AG09309 (cell line): ENCODE data around the gene ITSN2.

Source experiments
- DNase-seq: peaks from one replicate; pipeline ENCODE4 v3.0.0-alpha.2; 2010; ENCODE audit warnings: low read depth
- H3K4me3 ChIP-seq: 2 replicates; pipeline ENCODE4 v1.5.1; 2011; ENCODE audit warnings: mild to moderate bottlenecking, low read depth, low read length, moderate library complexity; ENCODE audit not compliant: control insufficient read depth
- TF ChIP-seq, protein P1 (sequence below): IDR thresholded peaks from 2 replicates; pipeline ENCODE4 v1.5.1; 2011; ENCODE audit warnings: mild to moderate bottlenecking, low read depth, low read length, inconsistent platforms; ENCODE audit not compliant: insufficient read depth, control insufficient read depth; ENCODE audit errors: missing control alignments

The ITSN2 gene

DNA sequence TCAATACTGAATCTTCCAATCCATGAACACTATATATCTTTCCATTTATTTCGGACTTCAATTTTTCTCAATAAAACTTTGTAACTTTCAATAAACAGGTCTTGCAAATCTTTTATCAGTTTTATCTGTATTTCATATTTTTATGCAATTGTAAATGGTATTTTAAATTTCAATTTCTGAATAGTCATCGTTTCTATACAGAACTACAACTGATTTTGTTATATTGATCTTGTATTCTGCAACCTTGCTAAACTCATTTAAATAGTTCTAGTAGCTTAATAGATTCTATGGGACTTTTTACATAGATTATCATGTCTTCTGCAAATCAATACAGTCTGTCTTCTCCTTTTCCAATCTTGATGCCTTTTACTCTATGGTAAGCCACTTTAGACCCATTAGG lies 95.1 kb downstream of the ITSN2 start:
- no peak for DNase-seq
- no peak overlapping the region for H3K4me3 ChIP-seq
- TF ChIP-seq, protein P1, sequence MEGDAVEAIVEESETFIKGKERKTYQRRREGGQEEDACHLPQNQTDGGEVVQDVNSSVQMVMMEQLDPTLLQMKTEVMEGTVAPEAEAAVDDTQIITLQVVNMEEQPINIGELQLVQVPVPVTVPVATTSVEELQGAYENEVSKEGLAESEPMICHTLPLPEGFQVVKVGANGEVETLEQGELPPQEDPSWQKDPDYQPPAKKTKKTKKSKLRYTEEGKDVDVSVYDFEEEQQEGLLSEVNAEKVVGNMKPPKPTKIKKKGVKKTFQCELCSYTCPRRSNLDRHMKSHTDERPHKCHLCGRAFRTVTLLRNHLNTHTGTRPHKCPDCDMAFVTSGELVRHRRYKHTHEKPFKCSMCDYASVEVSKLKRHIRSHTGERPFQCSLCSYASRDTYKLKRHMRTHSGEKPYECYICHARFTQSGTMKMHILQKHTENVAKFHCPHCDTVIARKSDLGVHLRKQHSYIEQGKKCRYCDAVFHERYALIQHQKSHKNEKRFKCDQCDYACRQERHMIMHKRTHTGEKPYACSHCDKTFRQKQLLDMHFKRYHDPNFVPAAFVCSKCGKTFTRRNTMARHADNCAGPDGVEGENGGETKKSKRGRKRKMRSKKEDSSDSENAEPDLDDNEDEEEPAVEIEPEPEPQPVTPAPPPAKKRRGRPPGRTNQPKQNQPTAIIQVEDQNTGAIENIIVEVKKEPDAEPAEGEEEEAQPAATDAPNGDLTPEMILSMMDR: no peak

DNA sequence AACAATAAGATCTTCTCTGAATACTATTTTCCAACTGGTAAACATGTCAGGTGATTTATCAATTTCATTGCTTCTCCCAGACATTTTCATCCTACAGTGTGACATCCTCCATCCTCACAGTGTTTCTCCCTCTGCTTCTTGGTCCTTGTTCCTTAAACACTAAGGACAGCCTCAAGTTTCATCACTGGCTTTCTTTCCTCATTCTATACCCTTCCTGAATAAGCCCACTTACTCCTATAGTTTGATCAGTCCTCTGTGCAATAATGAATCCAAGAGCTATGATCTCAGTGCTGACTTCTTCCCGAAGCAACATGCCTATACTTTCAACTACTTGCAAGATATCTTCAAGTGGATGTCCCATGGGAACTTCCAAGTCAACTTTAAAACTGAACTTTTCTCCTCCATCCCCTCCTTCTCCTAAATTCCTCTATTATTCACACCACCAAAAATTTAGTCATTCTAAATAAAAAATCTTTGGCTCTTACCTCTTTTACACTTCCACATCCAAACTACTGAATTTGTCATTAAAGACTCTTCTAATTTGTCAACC lies 97.8 kb downstream of the ITSN2 start:
- H3K4me3 ChIP-seq: no peak overlapping the region
- no peak for DNase-seq
- TF ChIP-seq, protein P1: no peak

DNA sequence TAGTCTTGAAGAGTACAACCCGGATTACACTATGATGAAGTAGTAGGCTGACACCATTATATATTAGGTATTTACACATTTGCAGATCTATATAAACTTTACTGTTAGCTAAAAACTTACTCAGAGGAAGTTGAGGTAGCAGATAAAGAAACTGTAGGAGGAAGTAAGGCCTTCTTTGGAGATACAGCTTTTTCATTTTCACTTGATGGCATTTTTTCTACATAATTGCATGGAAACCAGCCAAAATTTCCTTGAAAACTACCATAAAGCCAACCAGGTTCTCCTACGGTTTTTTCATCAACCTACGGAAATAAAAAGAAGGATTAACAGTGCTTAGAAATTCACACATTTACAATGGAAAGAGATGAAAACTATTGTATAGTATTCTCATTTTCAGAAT lies 98.9 kb downstream of the ITSN2 start:
- TF ChIP-seq, protein P1: no peak
- no peak overlapping the region for H3K4me3 ChIP-seq
- no peak for DNase-seq

DNA sequence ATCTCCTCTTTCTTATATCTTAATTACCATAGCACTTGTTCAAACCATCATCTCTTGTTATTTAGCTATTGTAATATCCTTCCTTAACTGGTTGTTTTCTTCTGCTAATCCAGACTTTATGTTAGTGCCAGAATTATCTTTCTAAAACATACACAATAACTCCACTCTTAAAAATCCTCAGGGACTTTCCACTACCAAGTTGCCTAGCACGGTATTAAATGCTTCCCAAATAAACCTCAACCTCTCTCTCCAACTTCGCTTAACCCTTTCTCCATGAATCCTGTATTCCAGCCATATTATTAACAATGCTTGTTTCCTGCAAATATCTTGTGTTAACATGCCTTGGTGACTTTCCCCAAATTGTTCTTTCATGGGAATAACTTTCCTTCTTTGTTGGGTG lies 101.0 kb downstream of the ITSN2 start:
- no peak overlapping the region for H3K4me3 ChIP-seq
- TF ChIP-seq, protein P1: no peak
- DNase-seq: no peak

DNA sequence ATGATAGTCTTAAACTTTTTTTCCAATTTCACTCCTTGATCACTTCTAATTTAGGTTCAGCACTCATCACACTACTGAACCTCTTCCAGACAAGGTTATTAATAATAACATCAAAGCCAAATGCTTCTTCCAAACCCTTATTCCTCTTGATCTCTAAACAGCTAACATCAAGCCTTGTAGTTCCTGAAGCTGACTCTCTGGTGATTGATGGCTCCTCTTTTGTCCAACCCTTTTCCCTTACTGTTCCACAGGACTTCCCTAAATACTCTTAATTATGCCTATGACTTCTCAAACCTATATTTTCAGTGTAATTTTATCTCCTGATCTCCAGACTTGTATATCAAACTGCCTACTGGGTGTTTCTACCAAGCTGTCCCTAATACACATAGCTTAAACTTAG lies 101.6 kb downstream of the ITSN2 start:
- TF ChIP-seq, protein P1: no peak
- no peak for DNase-seq
- no peak overlapping the region for H3K4me3 ChIP-seq

DNA sequence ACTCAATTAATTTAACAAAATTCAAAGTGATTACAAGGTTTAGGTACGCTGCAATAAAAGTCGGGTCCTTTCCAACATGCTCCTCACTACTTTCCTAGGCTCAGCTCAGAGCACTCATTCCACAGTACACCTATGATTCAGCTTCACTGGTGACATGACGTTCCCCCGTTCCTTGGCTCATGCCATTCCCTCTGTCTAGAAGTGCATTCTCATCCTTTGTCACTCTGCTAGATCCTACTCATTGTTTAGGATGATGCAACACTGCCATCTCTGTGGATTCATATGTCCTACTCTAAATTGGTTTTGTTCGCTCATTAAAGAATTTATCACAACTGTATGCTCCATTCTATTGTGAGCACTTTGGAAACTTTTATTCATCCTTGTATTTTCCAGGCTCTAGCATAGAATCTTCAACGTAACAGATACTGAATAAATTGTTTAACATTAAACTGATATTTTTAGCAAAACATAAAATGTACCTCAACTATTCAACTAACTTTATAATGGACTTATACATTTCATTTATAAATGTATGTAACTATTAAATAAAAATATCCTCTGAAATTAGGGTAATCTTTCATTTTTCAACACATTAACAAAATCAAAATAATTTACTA lies 106.9 kb downstream of the ITSN2 start:
- TF ChIP-seq, protein P1: no peak
- no peak overlapping the region for H3K4me3 ChIP-seq
- no peak for DNase-seq

DNA sequence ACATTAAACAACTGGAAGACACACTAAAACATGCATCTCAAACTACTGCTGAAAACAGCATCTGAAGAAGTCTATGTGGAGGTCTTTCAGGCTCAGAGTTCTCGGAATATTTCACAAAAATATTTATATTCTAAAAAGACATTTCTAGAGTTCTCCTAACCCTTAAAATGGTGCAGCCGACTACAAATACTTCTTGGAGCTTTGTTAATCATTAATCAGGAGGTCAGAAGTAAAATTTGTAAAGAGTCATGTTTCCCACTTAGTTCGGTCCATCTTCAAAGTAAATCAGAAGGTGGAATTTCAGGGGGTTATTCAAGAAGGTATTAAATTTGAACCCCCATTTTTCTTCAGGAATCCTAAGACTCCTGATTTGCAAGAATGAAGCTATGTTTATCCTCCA lies 112.7 kb downstream of the ITSN2 start:
- TF ChIP-seq, protein P1: no peak
- DNase-seq: no peak
- no peak overlapping the region for H3K4me3 ChIP-seq
